Type B pancreatic cell (in vitro differentiated cells): ENCODE measurements around the gene TP73. TPM values are rescaled to one million over a fixed set of nuclear protein-coding genes. Genes with fewer than 3 reads are reported as not detected.
"Not testable (repeated sequence)": the region's sequence is repeated elsewhere in the genome, so short reads cannot be mapped to it uniquely, and the experiment has no call there.

Experiments
- DNase-seq: peaks from one replicate; pipeline ENCODE4 v3.0.0; 2021; ENCODE audit warnings: mixed read lengths; ENCODE audit not compliant: unreplicated experiment; ENCODE audit errors: extremely low spot score
- H3K27ac Mint-ChIP-seq: 2 replicates; pipeline ENCODE4 v1.8.0; 2021; ENCODE audit warnings: mild to moderate bottlenecking, mixed read lengths
- H3K27me3 Mint-ChIP-seq: 2 replicates; pipeline ENCODE4 v1.8.0; 2021; ENCODE audit warnings: mixed read lengths
- H3K36me3 Mint-ChIP-seq: 2 replicates; pipeline ENCODE4 v1.8.0; 2021; ENCODE audit warnings: mixed read lengths
- H3K4me1 Mint-ChIP-seq: one replicate; pipeline ENCODE4 v1.8.0; 2021; ENCODE audit warnings: mixed read lengths; ENCODE audit not compliant: unreplicated experiment
- H3K4me3 Mint-ChIP-seq: 2 replicates; pipeline ENCODE4 v1.8.0; 2021; ENCODE audit warnings: mild to moderate bottlenecking, mixed read lengths
- H3K9me3 Mint-ChIP-seq: 2 replicates; pipeline ENCODE4 v1.8.0; 2021; ENCODE audit warnings: mixed read lengths
- total RNA-seq: library from RNA; stranded (reverse); gene quantifications from 2 replicates; pipeline ENCODE4 v1.2.1, GENCODE V29; 2021; ENCODE audit warnings: low replicate concordance
- TF ChIP-seq, protein P1 (sequence below): fragments of 200-600 bp; sonication (generic); conservative IDR thresholded peaks from 2 replicates; pipeline ENCODE4 v1.5.0; 2021; ENCODE audit warnings: antibody characterized with exemption, mild to moderate bottlenecking

TP73 gene
- total RNA-seq, 1 donor from 2014 or later, result 1.6 TPM

DNA sequence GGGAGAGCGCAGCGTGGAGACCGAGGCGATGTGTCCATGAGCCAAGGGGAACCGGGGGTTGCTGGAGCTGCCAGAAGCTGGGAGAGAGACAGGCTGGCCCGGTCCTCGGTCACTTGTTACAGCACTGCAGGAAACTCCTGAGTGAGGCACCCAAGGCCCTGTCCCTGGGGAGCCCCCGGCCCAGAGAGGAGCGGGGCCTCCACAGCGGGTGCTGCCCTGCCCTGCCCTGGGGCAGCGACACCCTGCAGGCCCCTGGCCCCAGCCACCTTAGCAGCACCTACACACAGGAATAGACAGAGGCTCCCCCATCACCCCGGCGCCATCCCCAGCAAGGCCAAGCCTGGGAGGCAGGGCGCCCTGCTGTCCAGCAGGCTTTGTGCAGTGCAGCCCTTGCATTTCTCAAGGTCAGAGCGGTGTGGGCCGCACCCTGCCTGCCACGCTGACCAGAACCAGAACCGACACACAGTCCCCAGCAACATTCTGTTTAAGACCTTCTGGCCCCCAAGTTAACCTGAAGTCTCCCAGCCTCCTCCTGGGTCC is 34.4 kb upstream of the TP73 start:
- Mint-ChIP-seq H3K9me3 (no peaks in the 10 kb centered on the region), H3K4me3 (no peak overlapping the region), H3K27ac (no peak overlapping the region), H3K36me3 (no peaks in the 10 kb centered on the region), H3K4me1 (peaks cover 33% of the 10 kb centered on the region), H3K27me3 (peaks cover 15% of the 10 kb centered on the region)
- TF ChIP-seq, protein P1, sequence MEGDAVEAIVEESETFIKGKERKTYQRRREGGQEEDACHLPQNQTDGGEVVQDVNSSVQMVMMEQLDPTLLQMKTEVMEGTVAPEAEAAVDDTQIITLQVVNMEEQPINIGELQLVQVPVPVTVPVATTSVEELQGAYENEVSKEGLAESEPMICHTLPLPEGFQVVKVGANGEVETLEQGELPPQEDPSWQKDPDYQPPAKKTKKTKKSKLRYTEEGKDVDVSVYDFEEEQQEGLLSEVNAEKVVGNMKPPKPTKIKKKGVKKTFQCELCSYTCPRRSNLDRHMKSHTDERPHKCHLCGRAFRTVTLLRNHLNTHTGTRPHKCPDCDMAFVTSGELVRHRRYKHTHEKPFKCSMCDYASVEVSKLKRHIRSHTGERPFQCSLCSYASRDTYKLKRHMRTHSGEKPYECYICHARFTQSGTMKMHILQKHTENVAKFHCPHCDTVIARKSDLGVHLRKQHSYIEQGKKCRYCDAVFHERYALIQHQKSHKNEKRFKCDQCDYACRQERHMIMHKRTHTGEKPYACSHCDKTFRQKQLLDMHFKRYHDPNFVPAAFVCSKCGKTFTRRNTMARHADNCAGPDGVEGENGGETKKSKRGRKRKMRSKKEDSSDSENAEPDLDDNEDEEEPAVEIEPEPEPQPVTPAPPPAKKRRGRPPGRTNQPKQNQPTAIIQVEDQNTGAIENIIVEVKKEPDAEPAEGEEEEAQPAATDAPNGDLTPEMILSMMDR, result no peak
- no peak for DNase-seq

DNA sequence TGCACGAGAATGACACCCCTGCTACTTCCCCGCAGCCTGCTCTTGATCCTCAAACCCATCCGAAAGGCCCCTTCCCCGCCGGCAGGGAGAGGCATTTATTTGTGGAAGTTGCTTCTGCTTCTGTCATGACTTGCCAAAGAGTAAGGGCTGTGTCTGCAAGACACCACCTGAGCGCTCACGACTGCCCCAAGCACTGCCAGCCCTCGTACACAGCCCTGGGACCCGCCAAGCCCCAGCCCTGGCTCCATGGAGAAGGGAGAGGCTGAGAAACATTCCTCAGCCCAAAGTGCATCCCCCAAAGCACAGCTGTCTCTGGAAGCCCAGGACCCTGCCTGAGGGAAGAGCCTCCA is 33.8 kb upstream of the TP73 start:
- TF ChIP-seq, protein P1, result no peak
- H3K4me1 Mint-ChIP-seq, result peaks cover 33% of the 10 kb centered on the region
- no peaks in the 10 kb centered on the region for H3K36me3 Mint-ChIP-seq
- H3K4me3 Mint-ChIP-seq, result no peak overlapping the region
- H3K27ac Mint-ChIP-seq, result peak overlapping the region; percentile 17
- no peaks in the 10 kb centered on the region for H3K9me3 Mint-ChIP-seq
- peaks cover 12% of the 10 kb centered on the region for H3K27me3 Mint-ChIP-seq
- DNase-seq, result no peak

DNA sequence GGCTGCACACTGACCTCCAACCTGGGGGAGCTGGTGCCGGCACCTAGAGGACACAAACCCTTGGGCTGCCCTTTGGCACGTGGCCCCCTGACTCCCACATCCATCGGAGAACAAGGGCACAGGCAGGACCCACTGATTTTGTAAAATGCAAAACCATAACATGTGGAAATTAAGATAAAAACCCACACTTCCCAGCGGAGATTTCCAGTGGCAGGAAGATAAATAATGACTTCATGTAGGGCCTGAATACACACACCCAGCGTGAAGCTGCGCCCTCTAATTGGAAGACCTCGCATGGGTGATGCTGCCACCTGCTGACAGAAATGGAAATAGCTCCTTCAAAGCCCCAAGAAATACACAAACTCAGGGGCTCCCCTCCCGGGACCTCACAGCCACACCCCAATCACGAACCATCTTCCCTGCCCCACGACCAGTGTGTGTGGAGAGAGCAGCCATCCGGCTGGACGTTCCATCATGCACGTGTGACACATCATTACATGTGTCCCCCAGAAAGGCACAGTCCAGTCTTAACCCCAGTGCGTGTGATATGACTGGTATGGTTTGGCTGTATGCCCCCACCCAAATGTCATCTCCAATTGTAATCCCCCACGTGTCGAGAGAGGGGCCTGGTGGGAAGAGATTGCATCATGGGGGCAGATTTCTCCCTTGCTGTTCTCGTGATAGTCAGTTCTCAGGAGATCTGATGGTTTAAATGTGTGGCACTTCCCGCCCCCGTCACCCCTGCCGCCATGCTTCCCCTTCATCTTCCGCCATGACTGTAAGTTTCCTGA is 33.2 kb upstream of the TP73 start:
- no peaks in the 10 kb centered on the region for H3K9me3 Mint-ChIP-seq
- H3K27ac Mint-ChIP-seq, result peak overlapping the region; percentile 17
- H3K4me3 Mint-ChIP-seq, result no peak overlapping the region
- no peaks in the 10 kb centered on the region for H3K36me3 Mint-ChIP-seq
- TF ChIP-seq, protein P1, result peak; percentile 92
- DNase-seq, result no peak
- H3K27me3 Mint-ChIP-seq, result peaks cover 12% of the 10 kb centered on the region
- peaks cover 33% of the 10 kb centered on the region for H3K4me1 Mint-ChIP-seq

DNA sequence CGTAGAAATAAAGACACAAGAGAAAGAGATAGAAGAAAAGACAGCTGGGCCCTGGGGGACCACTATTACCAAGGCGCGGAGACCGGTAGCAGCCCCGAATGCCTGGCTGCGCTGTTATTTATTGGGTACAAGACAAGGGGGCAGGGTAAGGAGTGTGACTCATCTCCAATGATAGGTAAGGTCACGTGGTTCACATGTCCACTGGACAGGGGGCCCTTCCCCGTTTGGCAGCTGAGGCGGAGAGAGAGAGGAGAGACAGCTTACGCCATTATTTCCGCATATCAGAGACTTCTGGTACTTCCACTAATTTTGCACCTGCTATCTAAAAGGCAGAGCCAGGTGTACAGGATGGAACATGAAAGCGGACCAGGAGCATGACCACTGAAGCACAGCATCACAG is 31.6 kb upstream of the TP73 start:
- Mint-ChIP-seq H3K4me3 (no peak overlapping the region), H3K27ac (no peak overlapping the region), H3K9me3 (no peaks in the 10 kb centered on the region), H3K36me3 (no peaks in the 10 kb centered on the region), H3K4me1 (peaks cover 23% of the 10 kb centered on the region), H3K27me3 (peaks cover 10% of the 10 kb centered on the region)
- TF ChIP-seq, protein P1, result no peak
- no peak for DNase-seq

DNA sequence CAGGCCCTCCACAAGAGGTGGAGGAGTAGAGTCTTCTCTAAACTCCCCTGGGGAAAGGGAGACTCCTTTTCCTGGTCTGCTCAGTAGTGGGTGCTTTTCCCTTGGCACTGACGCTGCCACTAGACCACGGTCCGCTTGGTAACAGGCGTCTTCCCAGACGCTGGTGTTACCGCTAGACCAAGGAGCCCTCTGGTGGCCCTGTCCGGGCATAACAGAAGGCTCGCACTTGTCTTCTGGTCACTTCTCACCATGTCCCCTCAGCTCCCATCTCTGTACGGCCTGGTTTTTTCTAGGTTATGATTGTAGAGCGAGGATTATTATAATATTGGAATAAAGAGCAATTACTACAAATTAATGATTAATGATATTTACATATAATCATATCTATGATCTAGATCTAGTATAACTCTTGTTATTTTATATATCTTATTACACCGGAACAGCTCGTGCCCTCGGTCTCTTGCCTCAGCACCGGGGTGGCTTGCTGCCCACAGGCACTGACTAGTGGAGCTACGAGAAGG is 31.1 kb upstream of the TP73 start:
- not testable (repeated sequence) for DNase-seq, H3K27me3 Mint-ChIP-seq, H3K9me3 Mint-ChIP-seq, H3K27ac Mint-ChIP-seq, H3K36me3 Mint-ChIP-seq
- peaks cover 28% of the 10 kb centered on the region for H3K4me1 Mint-ChIP-seq
- peak overlapping the region; percentile 37 for H3K4me3 Mint-ChIP-seq
- TF ChIP-seq, protein P1, result peak; percentile 72

DNA sequence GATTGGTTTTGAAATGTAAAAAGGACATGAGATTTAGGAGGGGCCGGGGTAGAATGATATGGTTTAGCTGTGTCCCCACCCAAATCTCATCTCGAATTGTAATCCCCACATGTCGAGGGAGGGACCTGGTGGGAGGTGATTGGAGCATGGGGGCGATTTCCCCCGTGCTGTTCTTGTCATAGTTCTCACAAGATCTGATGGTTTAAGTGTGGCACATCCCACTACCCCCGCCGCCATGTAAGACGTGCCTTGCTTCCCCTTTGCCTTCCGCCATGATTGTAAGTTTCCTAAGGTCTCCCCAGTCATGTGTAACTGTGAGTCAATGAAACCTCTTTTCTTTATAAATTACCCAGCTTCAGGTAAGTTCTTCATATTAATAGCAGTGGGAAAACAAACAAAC is 30.2 kb upstream of the TP73 start:
- not testable (repeated sequence) for H3K9me3 Mint-ChIP-seq, H3K27me3 Mint-ChIP-seq, H3K27ac Mint-ChIP-seq, DNase-seq, H3K36me3 Mint-ChIP-seq
- peaks cover 29% of the 10 kb centered on the region for H3K4me1 Mint-ChIP-seq
- H3K4me3 Mint-ChIP-seq, result peak overlapping the region; percentile 99
